BLaER1 treated with 17β-estradiol and CSF1 and Interleukin-3, amounts not matched to agents 10 nM and 100 nM (cell line): ENCODE measurements around the gene OMA1.
A peak's percentile ranks its signal among the peaks of the same experiment; 100 is the strongest.

ENCODE experiments used
- H3K27ac ChIP-seq, 11 experiments: shearing (Covaris generic); formaldehyde crosslinking; 2 replicates each; pipeline ENCODE4 v1.8.1; 2022
- H3K27me3 ChIP-seq, 11 experiments: shearing (Covaris generic); formaldehyde crosslinking; 2 replicates each; pipeline ENCODE4 v1.8.1; 2022
- H3K36me3 ChIP-seq, 11 experiments: shearing (Covaris generic); formaldehyde crosslinking; 2 replicates each; pipeline ENCODE4 v1.8.1; 2022
- H3K4me1 ChIP-seq, 10 experiments: shearing (Covaris generic); formaldehyde crosslinking; 2 replicates each; pipeline ENCODE4 v1.8.1; 2022
- H3K4me2 ChIP-seq, 11 experiments: shearing (Covaris generic); formaldehyde crosslinking; 2 replicates each; pipeline ENCODE4 v1.8.1; 2022
- H3K4me3 ChIP-seq, 10 experiments: shearing (Covaris generic); formaldehyde crosslinking; 2 replicates each; pipeline ENCODE4 v1.8.1; 2022
- H3K9ac ChIP-seq, 11 experiments: shearing (Covaris generic); formaldehyde crosslinking; 2 replicates each; pipeline ENCODE4 v1.8.1; 2022
- H3K9me3 ChIP-seq, 11 experiments: shearing (Covaris generic); formaldehyde crosslinking; replicated peaks in 1 of 11; 2 replicates each; pipeline ENCODE4 v1.8.1; 2022
- H4K20me1 ChIP-seq, 11 experiments: shearing (Covaris generic); formaldehyde crosslinking; 2 replicates each; pipeline ENCODE4 v1.8.1; 2022
- Cebpa-rat ChIP-seq, 11 experiments: shearing (Covaris generic); IDR thresholded peaks; 2 replicates each; pipeline ENCODE4 v1.8.1; 2022

OMA1 gene

GRCh38 chr1:58442114-58442513 is 104.4 kb downstream of the OMA1 start:
- no peaks in the 10 kb centered on the region for H4K20me1 ChIP-seq
- no peaks in the 10 kb centered on the region for H3K27me3 ChIP-seq
- H3K36me3 ChIP-seq: no peaks in the 10 kb centered on the region
- no peak for TF ChIP-seq Cebpa-rat (IDR thresholded peaks at IDR 0.05)
- no peak overlapping the region for H3K4me2 ChIP-seq
- no peak overlapping the region for H3K4me3 ChIP-seq
- no peak overlapping the region for H3K9ac ChIP-seq
- H3K9me3 ChIP-seq: no peaks in the 10 kb centered on the region
- H3K27ac ChIP-seq: no peak overlapping the region
- peaks cover 0 to 2% (median 0%) of the 10 kb centered on the region in 10 experiments; a peak in 5 of 20 replicates for H3K4me1 ChIP-seq

- H3K9ac ChIP-seq: no peak overlapping the region
- H3K4me1 ChIP-seq: peaks cover 0 to 6% (median 0%) of the 10 kb centered on the region in 10 experiments; a peak in 6 of 20 replicates
- H3K4me2 ChIP-seq: no peak overlapping the region
- H3K27me3 ChIP-seq: no peaks in the 10 kb centered on the region
- H3K9me3 ChIP-seq: no peaks in the 10 kb centered on the region
- no peak overlapping the region for H3K27ac ChIP-seq
- no peak overlapping the region for H3K4me3 ChIP-seq
- no peaks in the 10 kb centered on the region for H3K36me3 ChIP-seq
- no peak for TF ChIP-seq Cebpa-rat (IDR thresholded peaks at IDR 0.05)
- H4K20me1 ChIP-seq: no peaks in the 10 kb centered on the region
These were observed 104.8 kb downstream of the OMA1 start for GRCh38 chr1:58441699-58442098.

- H3K4me1 ChIP-seq: peaks cover 0 to 16% (median 0%) of the 10 kb centered on the region in 10 experiments; a peak in 6 of 20 replicates
- no peak overlapping the region for H3K27ac ChIP-seq
These were observed 105.8 kb downstream of the OMA1 start for GRCh38 chr1:58440696-58441095.

GRCh38 chr1:58439946-58440345 is 106.6 kb downstream of the OMA1 start:
- no peak for TF ChIP-seq Cebpa-rat (IDR thresholded peaks at IDR 0.05)
- Histone ChIP-seq H3K27ac (no peak overlapping the region), H3K4me3 (no peak overlapping the region), H3K4me1 (peaks cover 0 to 24% (median 0%) of the 10 kb centered on the region in 10 experiments; a peak in 7 of 20 replicates), H3K36me3 (no peaks in the 10 kb centered on the region), H3K9me3 (no peaks in the 10 kb centered on the region), H3K27me3 (no peaks in the 10 kb centered on the region), H4K20me1 (no peaks in the 10 kb centered on the region), H3K9ac (no peak overlapping the region), H3K4me2 (no peak overlapping the region)

More at GRCh38 chr1:58440696-58441095, 105.8 kb downstream of the OMA1 start:
- H3K9me3 ChIP-seq: no peaks in the 10 kb centered on the region
- H3K27me3 ChIP-seq: no peaks in the 10 kb centered on the region
- H3K36me3 ChIP-seq: no peaks in the 10 kb centered on the region
- TF ChIP-seq Cebpa-rat (IDR thresholded peaks at IDR 0.05): no peak
- H3K9ac ChIP-seq: no peak overlapping the region
- H4K20me1 ChIP-seq: no peaks in the 10 kb centered on the region
- H3K4me2 ChIP-seq: no peak overlapping the region
- no peak overlapping the region for H3K4me3 ChIP-seq

GRCh38 chr1:58438468-58438867 is 108.1 kb downstream of the OMA1 start:
- Histone ChIP-seq H3K4me3 (no peak overlapping the region), H3K27ac (no peak overlapping the region), H3K4me1 (peaks cover 0 to 38% (median 8%) of the 10 kb centered on the region in 10 experiments; a peak in 13 of 20 replicates), H4K20me1 (no peaks in the 10 kb centered on the region), H3K36me3 (no peaks in the 10 kb centered on the region), H3K27me3 (no peaks in the 10 kb centered on the region), H3K4me2 (no peak overlapping the region), H3K9me3 (no peaks in the 10 kb centered on the region), H3K9ac (no peak overlapping the region)
- no peak for TF ChIP-seq Cebpa-rat (IDR thresholded peaks at IDR 0.05)

- TF ChIP-seq Cebpa-rat (IDR thresholded peaks at IDR 0.05): no peak
- Histone ChIP-seq H4K20me1 (no peaks in the 10 kb centered on the region), H3K27ac (no peak overlapping the region)
These were observed 108.9 kb downstream of the OMA1 start for GRCh38 chr1:58437623-58438022.

GRCh38 chr1:58436615-58437297 is 109.8 kb downstream of the OMA1 start:
- Histone ChIP-seq H3K4me3 (no peak overlapping the region), H3K4me1 (peaks cover 0 to 55% (median 11%) of the 10 kb centered on the region in 10 experiments; a peak in 13 of 20 replicates)

More at GRCh38 chr1:58437623-58438022, 108.9 kb downstream of the OMA1 start:
- H3K27me3 ChIP-seq: no peaks in the 10 kb centered on the region
- no peaks in the 10 kb centered on the region for H3K9me3 ChIP-seq
- H3K4me1 ChIP-seq: peaks cover 0 to 47% (median 11%) of the 10 kb centered on the region in 10 experiments; a peak in 13 of 20 replicates
- no peaks in the 10 kb centered on the region for H3K36me3 ChIP-seq
- no peak overlapping the region for H3K4me3 ChIP-seq
- H3K9ac ChIP-seq: no peak overlapping the region
- H3K4me2 ChIP-seq: no peak overlapping the region; a peak in 1 of 22 replicates

GRCh38 chr1:58435376-58435775 is 111.2 kb downstream of the OMA1 start:
- H3K9me3 ChIP-seq: no peaks in the 10 kb centered on the region

More at GRCh38 chr1:58436615-58437297, 109.8 kb downstream of the OMA1 start:
- Histone ChIP-seq H3K9me3 (no peaks in the 10 kb centered on the region), H3K36me3 (no peaks in the 10 kb centered on the region), H3K4me2 (peak overlapping the region in 3 of 11 experiments; percentile 65 to 74 (median 73); a peak in 6 of 22 replicates), H3K27ac (no peak overlapping the region), H3K9ac (no peak overlapping the region), H3K27me3 (no peaks in the 10 kb centered on the region), H4K20me1 (no peaks in the 10 kb centered on the region)
- TF ChIP-seq Cebpa-rat (IDR thresholded peaks at IDR 0.05): no peak

GRCh38 chr1:58434607-58435006 is 111.9 kb downstream of the OMA1 start:
- H3K4me3 ChIP-seq: no peak overlapping the region

More at GRCh38 chr1:58435376-58435775, 111.2 kb downstream of the OMA1 start:
- H3K4me1 ChIP-seq: peaks cover 0 to 56% (median 11%) of the 10 kb centered on the region in 10 experiments; a peak in 13 of 20 replicates
- H3K36me3 ChIP-seq: no peaks in the 10 kb centered on the region
- H3K27me3 ChIP-seq: no peaks in the 10 kb centered on the region
- no peak overlapping the region for H3K4me3 ChIP-seq
- H3K27ac ChIP-seq: 0 out of 22 replicates have a peak overlapping the region, but pooled peaks of 1 of the 11 experiments have one; percentile 21
- no peak for TF ChIP-seq Cebpa-rat (IDR thresholded peaks at IDR 0.05)
- peak overlapping the region in 3 of 11 experiments; percentile 65 to 74 (median 73); a peak in 6 of 22 replicates for H3K4me2 ChIP-seq
- H3K9ac ChIP-seq: no peak overlapping the region; a peak in 1 of 22 replicates
- no peaks in the 10 kb centered on the region for H4K20me1 ChIP-seq

More at GRCh38 chr1:58434607-58435006, 111.9 kb downstream of the OMA1 start:
- Histone ChIP-seq H3K36me3 (no peaks in the 10 kb centered on the region), H3K4me1 (peaks cover 0 to 56% (median 11%) of the 10 kb centered on the region in 10 experiments; a peak in 13 of 20 replicates), H3K9ac (no peak overlapping the region), H3K27ac (no peak overlapping the region), H3K4me2 (peak overlapping the region in 6 of 11 experiments; percentile 26 to 74 (median 55); a peak in 12 of 22 replicates), H4K20me1 (no peaks in the 10 kb centered on the region), H3K27me3 (no peaks in the 10 kb centered on the region), H3K9me3 (no peaks in the 10 kb centered on the region)
- no peak for TF ChIP-seq Cebpa-rat (IDR thresholded peaks at IDR 0.05)
